SK-N-SH treated with all-trans-retinoic acid at 6 μM for 48 hours (cell line): ENCODE results near the gene HMX3.

Experiments
- ARNTL ChIP-seq: fragments of 450-650 bp; formaldehyde crosslinking; IDR thresholded peaks from 2 replicates; pipeline ENCODE4 v1.5.0; 2020; ENCODE audit warnings: low read depth, mild to moderate bottlenecking, moderate library complexity, borderline replicate concordance
- ISL1 ChIP-seq: fragments of 250-450 bp; sonication (Bioruptor Pico); IDR thresholded peaks from 2 replicates; pipeline ENCODE4 v2.1.2; 2022; ENCODE audit warnings: mild to moderate bottlenecking, moderate library complexity
- ZFP3 ChIP-seq: fragments of 250-450 bp; sonication (Bioruptor Pico); IDR thresholded peaks from 2 replicates; pipeline ENCODE4 v1.5.0; 2020; ENCODE audit warnings: mild to moderate bottlenecking, moderate library complexity
- TF ChIP-seq, protein P1 (sequence below): fragments of 250-450 bp; sonication (Bioruptor Pico); IDR thresholded peaks from 2 replicates; pipeline ENCODE4 v1.5.0; 2020; ENCODE audit warnings: mild to moderate bottlenecking, moderate library complexity

DNA sequence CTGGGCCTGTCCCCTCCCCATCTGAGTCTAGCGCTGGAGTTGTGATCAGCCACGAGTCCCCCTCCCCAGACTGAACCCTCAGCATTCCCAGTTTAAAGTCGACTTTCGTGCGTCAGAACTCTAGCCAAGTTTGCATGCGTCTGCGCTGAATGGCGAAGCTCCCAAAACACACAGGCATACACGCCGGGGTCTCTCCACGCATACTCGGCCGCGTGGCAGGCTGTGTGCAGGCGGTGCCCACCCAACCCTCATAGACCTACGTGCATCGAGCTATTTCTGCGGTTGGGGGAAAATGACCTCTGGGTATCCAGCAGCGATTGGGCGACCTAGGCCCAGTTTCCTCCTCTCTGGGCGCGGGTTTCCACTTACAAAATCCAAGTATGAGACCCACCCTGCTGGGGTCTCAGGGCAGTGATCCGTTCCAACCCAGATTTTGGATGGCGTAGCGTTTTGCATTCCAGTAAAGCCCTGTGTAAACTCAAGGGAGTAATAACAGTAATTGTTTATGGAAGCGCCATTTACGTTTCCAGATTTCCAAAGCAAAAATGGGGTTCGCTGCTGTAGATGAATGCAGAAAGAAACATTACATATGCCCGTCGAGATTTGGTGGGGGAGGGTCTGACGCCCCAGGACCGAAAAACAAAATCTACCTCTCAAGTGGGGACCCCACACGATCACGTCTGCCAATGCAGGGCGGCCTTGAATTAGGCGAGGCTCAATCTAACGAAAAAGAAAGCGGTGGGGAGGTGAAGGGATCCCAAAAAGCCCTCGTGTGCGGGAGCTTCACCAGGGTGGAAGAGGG is 2.0 kb upstream of the HMX3 start:
- no peak for TF ChIP-seq ISL1 (CRISPR knock-in tag)
- no peak for TF ChIP-seq ARNTL (CRISPR knock-in tag)
- TF ChIP-seq, protein P1, sequence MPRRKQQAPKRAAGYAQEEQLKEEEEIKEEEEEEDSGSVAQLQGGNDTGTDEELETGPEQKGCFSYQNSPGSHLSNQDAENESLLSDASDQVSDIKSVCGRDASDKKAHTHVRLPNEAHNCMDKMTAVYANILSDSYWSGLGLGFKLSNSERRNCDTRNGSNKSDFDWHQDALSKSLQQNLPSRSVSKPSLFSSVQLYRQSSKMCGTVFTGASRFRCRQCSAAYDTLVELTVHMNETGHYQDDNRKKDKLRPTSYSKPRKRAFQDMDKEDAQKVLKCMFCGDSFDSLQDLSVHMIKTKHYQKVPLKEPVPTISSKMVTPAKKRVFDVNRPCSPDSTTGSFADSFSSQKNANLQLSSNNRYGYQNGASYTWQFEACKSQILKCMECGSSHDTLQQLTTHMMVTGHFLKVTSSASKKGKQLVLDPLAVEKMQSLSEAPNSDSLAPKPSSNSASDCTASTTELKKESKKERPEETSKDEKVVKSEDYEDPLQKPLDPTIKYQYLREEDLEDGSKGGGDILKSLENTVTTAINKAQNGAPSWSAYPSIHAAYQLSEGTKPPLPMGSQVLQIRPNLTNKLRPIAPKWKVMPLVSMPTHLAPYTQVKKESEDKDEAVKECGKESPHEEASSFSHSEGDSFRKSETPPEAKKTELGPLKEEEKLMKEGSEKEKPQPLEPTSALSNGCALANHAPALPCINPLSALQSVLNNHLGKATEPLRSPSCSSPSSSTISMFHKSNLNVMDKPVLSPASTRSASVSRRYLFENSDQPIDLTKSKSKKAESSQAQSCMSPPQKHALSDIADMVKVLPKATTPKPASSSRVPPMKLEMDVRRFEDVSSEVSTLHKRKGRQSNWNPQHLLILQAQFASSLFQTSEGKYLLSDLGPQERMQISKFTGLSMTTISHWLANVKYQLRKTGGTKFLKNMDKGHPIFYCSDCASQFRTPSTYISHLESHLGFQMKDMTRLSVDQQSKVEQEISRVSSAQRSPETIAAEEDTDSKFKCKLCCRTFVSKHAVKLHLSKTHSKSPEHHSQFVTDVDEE (CRISPR knock-in tag) = no peak
- TF ChIP-seq ZFP3 = no peak
